C4-2B (cell line): ENCODE data around the gene TRRAP.

Experiments
- H3K27ac ChIP-seq: fragments of 450-650 bp; 2 replicates; pipeline ENCODE4 v1.5.1; 2017
- ZFX ChIP-seq: fragments of 450-650 bp; IDR thresholded peaks from 2 replicates; pipeline ENCODE4 v1.6.1; 2017
- TF ChIP-seq, protein P1 (sequence below): fragments of 450-650 bp; conservative IDR thresholded peaks from 2 replicates; pipeline ENCODE4 v1.5.1; 2017; ENCODE audit warnings: mild to moderate bottlenecking

The TRRAP gene

GRCh38 chr7:98874942-98875341 is 3.4 kb upstream of the TRRAP start:
- 0 out of 2 replicates have a peak, but pooled peaks have one; percentile 21 for TF ChIP-seq ZFX
- TF ChIP-seq, protein P1, sequence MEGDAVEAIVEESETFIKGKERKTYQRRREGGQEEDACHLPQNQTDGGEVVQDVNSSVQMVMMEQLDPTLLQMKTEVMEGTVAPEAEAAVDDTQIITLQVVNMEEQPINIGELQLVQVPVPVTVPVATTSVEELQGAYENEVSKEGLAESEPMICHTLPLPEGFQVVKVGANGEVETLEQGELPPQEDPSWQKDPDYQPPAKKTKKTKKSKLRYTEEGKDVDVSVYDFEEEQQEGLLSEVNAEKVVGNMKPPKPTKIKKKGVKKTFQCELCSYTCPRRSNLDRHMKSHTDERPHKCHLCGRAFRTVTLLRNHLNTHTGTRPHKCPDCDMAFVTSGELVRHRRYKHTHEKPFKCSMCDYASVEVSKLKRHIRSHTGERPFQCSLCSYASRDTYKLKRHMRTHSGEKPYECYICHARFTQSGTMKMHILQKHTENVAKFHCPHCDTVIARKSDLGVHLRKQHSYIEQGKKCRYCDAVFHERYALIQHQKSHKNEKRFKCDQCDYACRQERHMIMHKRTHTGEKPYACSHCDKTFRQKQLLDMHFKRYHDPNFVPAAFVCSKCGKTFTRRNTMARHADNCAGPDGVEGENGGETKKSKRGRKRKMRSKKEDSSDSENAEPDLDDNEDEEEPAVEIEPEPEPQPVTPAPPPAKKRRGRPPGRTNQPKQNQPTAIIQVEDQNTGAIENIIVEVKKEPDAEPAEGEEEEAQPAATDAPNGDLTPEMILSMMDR = no peak
- H3K27ac ChIP-seq = no peak overlapping the region

- TF ChIP-seq ZFX = no peak
- TF ChIP-seq, protein P1 = no peak
- no peak overlapping the region for H3K27ac ChIP-seq
Observed at GRCh38 chr7:98875501-98875900, 2.8 kb upstream of the TRRAP start.

DNA sequence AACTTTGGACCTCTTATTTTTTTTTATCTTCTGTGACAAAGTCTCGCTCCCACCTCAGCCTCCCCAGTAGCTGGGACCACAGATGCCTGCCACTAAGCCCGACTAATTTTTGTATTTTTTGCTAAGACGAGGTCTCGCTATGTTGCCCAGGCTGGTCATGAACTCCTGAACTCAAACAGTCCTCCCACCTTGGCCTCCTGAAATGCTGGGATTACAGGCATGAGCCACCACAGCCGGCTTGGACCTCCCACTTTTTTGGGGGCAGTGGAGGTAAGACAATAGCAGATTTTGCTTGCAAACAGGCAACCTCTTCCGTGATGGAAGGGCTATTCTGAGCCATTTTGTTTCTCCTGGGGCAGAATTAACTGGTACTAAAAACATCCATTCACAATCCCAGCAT is 1.2 kb upstream of the TRRAP start:
- TF ChIP-seq, protein P1 = no peak

GRCh38 chr7:98877692-98878364 is 504 bp upstream of the TRRAP start:
- peak overlapping the region; percentile 92 for H3K27ac ChIP-seq
- TF ChIP-seq, protein P1 = no peak
- no peak for TF ChIP-seq ZFX

More for the DNA sequence above, 1.2 kb upstream of the TRRAP start:
- no peak overlapping the region for H3K27ac ChIP-seq

DNA sequence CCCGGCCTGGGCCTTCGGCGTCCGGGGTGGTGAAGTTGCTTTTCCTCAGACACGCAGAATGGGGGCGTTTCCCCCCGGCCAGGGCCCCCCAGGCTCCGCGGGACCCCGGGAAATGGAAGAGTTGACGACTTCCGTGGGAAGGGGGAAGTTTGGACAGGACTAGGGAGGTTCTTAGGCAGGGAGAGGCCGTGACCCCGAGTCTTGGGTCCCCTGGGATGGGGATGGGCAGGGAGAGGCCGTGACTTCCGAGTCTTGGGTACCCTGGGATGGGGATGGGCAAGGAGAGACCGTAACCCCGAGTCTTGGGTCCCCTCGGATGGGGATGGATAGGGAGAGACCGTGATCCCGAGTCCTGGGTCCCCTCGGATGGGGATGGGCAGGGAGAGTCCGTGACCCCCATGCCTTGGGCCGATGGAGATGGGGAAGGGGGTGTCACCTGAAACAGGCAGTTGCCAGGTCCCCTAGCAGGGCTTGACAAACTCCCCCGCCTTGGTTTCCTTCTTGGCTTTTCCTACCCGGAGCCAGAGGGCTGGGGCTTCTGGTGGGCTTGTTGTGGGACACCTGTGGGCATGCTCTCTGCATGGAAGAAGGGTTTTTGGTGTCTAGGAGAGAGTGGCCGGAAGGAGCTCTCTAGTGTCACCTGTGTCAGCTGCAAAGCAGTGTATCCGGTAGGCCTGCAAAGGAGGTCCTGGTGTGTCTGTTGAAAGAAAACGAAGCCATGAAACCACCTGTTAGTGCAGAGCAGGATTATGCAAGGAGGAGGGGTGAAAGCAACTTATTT is 1.1 kb downstream of the TRRAP start:
- peak overlapping the region; percentile 92 for H3K27ac ChIP-seq
- TF ChIP-seq ZFX = no peak
- TF ChIP-seq, protein P1 = peak; percentile 75

DNA sequence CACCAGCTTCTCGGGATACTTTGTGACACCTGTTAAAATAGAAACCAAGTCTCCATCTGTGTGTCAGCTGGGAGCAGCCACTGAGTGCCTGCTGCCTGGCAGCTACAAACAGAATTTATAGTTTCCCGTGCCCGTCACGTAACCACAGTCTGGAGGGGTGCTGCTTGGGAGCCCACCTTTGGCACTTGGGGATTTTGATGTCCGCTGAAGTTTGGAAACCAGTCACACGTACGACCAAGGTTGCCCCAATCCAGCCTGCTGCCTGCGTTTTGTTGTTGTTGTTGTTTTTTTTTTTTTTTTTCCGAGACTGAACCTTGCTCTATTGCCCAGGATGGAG is 1.6 kb downstream of the TRRAP start:
- peak overlapping the region; percentile 92 for H3K27ac ChIP-seq
- no peak for TF ChIP-seq ZFX
- TF ChIP-seq, protein P1 = no peak

- H3K27ac ChIP-seq = peak overlapping the region; percentile 92
- no peak for TF ChIP-seq ZFX
- TF ChIP-seq, protein P1 = no peak
Observed at GRCh38 chr7:98880485-98880884, 2.2 kb downstream of the TRRAP start.
